ENCODE data around the gene NAV2.
"Not testable (repeated sequence)": the region's sequence is repeated elsewhere in the genome, so short reads cannot be mapped to it uniquely, and the experiment has no call there.

NAV2 gene

DNA sequence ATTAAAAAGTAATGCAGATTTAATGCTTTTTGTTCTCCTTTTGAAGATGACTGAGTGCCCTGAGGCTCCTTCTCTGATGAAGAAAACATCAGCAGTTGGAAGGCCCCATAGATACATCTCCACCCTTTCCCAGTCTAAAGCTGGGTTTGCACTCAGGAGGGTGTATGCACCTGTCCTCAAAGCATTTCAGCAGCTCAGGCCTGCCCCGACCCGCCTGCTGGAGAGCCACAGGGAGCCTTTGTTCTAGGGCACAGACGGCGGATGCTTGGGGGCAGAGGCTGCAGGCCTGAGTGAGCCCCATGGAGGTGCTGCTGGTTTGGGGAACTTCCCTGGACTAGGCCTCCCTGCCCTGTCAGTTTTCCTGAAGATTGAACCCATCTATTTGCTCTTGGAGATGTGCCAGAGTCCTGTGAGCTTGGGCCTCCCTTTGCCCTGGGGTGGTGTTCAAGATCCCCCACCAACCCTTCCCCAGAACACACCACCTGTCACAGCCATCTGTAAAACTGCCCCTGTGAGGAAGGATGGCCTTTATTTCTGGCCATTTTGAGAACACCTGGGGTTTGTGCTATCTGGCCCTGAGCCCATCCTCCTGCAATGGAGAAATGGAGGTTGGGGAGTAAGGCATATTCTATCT is 160.0 kb downstream of the NAV2 start:
- DNase-seq: no peak

DNA sequence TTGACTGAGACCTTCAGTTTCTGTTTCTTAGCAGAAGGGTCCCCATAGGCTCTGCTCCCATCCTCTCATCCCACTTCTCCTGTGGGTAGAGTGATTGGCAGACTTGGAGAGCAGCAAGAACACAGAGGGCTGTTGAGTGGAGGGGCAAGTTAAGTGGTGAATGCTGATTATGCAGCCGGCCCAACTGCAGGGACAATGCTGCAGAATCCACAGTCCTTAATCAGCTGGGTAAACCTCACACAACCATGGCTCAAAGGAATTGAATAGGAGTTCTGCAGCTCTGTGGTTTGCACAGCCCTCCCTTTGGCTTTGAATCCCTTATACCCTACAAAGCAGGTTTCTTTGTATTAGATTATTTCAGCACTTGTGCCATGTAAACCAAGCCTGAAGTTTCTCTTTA is 161.1 kb downstream of the NAV2 start:
- no peak for DNase-seq

DNA sequence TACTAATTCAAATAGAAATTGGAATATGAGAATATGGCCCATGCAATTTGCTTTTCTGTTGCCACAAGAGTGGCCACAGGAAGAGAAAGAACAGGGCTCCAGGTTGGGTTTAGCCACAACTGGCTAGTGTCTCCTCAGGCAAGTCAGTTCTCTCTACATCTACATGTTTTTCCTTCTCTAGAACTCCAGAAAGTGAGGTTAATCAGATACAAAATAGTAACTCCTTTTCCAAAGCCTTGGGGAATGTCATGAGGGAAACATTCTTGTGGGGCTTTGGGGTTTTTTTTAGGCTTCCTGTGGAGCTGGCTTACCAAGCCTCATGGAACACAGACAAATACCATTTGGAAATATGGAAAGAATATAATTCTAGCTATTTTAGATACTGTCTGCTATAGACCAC is 161.6 kb downstream of the NAV2 start:
- DNase-seq: no peak

DNA sequence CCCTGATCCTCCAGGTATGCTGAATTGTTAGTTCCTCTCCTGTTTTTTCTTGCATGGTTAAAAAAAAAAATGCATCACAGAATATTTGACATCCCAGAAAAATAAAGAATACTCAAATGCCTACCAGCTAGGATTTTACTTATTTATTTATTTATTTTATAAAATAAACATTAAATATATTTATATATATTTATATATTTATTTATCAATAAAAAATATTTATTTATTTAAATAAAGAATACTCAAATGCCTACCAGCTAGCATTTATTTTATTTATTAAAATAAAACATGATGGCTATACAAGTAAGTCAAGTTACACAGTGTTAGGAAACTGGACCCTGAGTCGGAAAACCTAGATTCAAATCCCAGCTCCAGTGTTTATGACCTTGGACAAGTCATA is 164.1 kb downstream of the NAV2 start:
- DNase-seq: no peak

DNA sequence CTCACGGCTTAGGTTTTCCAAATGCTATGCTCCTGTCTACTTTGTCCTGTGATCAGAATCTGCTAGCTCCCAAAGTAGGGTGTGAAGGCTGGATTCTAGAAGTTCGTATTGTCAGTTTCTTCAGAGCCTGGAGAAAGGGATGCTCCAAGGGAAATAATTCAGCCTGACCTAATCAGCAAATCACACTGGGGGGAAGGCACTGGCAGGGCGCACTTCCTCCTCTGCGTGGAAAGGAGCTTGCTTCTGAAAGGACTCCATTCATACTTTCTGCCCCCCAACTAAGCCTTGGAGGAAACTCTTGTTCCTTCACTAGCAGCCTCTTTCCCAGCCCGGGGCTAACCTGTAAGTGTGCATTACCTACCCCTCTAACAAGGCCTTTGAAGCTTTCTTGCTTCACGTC is 165.9 kb downstream of the NAV2 start:
- no peak for DNase-seq

DNA sequence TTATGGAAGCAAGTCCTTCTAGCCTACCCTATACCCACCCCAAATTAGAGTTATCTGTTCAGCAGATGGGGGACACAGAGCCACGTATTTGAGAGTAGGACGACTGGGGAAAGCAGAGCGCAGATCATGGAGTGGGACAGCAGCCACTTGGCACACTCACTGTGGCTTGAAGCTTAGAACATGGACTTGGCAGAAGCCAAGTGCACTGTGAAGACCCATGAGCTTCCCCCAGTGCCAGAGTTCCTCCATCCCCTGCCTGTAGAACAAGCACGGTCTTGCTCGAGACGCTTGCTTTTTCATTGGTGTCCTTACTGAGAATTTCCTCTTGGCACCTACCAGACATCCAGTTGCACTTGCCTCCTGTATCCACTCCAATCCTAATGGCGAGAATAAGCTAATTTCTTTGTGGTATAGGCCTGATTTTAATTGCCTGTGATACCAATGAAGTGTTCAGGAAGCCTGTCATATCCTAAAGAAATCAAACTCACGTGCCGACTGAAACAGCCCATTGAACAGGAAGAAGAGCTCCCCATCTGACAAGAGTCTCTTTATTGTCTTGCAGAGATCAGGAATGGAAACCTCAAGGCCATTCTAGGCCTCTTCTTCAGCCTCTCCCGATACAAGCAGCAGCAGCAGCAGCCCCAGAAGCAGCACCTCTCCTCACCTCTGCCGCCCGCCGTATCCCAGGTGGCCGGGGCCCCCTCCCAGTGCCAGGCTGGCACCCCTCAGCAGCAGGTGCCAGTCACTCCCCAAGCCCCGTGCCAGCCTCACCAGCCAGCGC is 166.9 kb downstream of the NAV2 start:
- no peak for DNase-seq

DNA sequence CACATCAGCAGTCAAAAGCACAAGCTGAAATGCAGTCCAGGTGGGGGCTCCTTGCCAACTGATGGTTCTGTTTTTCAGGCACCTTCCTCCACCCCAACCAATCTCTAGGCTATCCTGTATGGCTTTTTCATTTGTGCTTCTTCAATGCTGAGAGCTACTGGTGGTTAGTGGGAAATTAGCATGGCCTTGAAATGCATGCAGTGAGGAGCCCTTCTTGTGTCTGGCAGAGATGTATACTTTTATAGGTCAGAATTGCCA is 167.4 kb downstream of the NAV2 start:
- no peak for DNase-seq

DNA sequence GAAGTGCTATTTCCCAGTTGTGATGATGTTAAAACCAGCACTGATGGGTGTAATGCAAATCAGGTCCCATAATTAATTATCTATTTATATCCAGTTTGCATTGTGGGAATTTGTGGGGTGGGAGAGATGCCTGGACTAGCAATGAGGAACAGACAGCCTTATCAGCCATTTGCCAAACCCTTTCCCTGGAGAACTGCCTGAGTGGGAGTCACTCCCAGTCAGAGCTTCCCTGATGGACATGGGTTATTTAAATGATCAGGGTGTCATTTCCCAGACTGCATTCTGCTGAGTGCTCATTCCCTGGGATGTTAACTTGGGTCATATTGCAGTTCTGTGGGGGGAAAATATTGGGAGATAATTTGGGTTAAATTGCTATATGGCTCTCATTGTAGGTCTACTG is 168.5 kb downstream of the NAV2 start:
- no peak for DNase-seq

DNA sequence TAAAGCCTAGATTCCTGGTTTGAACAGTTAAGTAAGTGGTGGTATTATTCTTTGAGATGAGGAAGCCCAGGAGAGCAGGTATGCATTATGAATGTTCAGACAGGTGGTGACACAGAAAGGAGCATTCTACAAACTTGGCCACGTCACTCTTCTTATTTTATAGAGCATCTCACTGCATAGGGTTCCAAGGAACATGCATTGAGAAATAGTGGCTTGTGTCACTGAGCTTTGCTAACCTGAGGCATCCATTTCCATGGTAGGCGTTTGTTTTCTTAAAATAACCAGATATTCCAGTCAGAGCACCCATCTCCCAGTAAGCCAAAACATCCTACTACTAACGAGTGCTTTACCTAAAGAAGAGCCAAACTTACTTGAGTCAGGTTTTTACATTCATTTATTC is 169.7 kb downstream of the NAV2 start:
- DNase-seq: no peak

DNA sequence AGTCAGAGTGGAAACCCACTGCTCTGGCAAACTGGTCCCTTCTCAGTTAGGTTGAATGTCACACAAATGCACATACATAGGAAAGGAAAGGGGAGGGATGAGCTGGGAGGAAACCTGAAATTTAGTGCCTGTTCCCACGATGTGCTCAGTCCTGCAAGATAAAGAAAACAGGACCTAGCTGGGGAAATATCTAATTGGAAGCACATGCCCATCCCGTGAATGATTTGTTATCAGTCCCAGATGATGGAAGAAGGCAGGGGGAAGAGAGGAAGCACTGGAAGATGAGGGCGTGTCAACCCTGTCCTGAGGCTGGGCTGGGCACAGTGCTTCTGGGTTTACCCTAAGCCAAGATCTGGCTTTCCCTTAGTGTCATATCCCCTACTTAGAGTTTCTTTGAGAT is 173.9 kb downstream of the NAV2 start:
- no peak for DNase-seq

DNA sequence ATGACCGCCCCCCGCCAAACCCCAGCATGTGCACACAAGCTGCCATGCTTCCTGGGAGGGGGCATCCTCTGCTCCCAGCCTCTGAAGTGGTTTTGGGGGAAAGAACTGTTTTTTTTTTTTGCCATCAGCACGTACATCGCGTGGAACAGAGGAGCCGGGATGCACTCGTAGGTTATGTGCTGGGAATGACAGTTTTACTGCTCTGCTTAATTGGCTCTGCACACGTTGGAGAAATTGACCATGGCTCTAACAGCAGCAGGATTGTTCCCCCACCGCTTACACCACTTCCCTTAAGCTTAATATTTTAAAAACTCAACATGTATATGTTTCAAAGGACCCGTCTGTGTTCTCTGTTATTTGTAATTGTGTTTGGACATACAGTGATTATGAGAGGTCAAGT is 175.2 kb downstream of the NAV2 start:
- DNase-seq: no peak

DNA sequence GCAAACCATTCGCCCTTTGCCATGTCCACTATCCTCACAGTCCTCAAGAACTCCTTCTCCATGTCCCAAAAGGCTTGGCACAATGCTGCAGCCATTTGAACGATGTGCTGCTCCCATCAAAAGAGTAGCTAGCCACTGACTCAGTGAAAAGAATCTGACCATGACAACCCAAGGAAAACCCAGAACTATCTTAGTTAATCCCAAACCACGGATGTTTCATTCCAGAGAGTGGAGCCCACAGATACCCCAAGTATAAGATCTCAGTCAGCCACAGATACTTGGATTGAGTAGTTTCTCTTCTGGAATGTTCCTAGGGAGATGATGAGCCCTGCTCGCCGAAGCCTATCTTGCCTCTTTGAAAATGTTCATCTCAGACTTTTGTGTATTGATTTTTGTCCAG is 176.9 kb downstream of the NAV2 start:
- DNase-seq: no peak

DNA sequence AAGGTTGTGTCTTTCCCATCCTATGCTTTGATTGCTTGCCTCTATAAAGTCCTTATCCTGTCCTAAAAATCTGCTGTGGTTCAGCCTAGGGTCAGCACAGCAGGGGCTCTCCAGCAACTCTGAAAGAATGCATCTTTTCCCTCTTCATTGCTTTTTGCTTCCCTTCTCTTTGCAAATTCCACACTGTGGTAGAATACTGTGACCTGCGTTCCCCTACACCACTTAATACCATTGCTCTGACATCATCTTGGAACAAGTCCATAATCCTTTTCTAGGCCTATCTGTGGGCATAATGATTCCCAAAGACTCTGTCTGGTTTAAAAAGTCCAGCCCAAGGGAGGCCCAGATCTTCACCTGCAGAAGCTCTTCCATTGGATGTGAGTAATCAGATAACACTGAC is 177.7 kb downstream of the NAV2 start:
- DNase-seq: no peak

DNA sequence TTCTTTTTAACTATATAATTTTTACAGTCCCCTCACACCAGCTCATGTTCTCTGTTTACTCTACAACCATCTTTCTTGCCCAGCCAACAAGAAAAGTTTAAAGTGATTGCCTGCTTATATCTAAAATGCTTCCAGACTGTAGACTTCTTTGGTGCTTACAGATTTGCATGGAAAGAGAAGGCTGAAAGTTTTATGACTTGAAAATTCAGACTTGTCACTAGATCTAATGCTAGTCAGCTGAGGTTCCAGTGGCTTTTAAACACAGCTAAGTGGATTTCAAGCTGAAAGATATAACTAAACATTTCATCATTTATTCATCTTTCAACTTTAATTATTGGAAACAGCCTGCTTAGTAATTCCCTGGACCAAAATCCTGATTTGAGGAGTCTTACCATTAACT is 178.4 kb downstream of the NAV2 start:
- no peak for DNase-seq

DNA sequence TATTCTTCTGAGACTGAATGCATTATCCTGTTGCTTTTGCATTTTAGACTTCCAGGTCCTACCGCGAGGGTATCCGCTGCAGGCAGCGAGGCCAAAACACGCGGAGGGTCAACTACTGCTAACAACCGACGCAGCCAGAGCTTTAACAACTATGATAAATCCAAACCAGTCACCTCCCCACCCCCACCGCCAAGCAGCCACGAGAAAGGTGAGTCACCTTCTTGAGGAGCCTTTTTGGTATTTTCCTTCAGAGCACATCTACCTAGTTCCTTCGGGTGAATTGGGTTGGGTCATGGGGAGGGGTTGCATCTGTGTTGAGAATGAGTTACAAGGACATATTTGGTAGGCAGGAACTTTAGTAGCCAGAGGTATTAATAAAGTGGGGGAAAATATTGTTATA is 179.8 kb downstream of the NAV2 start:
- no peak for DNase-seq

DNA sequence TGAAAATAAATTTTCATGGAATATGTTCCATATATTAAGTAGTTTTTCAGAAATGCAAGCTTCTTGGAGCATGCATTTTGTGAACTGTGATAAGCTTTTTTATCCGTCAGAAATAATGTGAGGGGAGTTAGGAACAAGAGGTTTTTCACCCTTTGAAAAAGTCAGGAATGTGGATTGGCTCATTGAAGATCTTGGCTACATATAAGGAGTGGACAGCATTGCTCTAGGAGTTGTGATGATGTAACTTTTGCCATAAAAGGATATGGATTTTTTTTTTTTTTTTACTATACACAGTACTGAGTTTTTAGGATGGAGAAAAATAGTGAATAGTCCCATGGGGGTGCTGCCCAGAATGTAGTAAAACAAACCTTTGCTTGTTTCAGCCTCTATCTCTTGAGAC is 180.2 kb downstream of the NAV2 start:
- no peak for DNase-seq

DNA sequence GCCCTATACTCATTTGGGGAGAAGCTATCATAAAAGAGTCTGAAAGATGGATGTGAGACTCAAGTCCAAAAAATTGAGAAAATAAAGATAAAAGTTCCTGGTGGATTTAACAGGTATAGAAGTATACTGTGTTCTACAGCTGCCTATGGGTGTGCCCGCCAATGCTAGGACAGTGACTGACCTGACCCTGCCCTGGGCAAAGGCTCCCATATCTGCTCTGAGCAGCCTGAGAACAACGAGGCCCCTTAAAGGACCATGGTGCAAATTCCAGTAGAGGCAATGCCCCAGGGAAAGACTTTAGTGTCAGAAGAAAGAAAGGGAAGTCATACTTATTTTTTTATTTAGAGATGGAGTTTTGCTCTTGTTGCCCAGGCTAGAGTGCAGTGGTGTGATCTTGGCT is 181.8 kb downstream of the NAV2 start:
- DNase-seq: no peak

DNA sequence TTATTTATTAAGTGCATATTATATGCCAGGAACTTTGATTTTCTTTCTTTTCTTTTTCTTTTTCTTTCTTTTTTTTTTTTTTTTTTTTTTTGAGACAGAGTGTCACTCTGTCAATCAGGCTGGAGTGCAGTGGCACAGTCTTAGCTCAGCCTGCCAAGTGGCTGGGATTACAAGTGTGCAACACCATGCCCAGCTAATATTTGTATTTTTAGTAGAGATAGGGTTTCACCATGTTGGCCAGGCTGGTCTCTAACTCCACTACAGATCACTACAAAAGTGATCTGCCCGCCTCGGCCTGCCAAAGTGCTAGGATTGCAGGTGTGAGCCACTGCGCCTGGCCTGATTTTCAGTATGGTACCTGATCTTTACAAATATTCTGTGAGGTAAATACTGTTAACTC is 182.4 kb downstream of the NAV2 start:
- not testable (repeated sequence) for DNase-seq

DNA sequence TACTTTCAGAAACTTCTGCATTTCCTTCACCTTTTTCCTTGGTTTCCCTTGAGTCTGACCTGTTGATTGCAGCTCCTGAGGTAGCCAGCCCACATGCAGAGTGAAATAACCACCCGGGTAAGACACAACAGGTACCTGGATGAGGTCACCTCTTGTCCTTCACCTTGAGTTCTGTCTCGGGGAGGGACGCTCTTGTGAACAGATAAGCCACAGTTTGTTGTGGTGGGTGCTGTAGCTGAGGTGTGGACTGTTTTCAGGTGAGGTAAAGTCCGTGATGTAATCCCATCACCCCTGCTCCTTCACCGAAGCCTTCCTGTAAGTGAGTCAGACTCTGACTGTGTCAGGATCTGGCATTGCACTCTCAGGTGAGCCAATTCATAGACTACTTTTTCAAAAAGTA is 183.1 kb downstream of the NAV2 start:
- DNase-seq: no peak

DNA sequence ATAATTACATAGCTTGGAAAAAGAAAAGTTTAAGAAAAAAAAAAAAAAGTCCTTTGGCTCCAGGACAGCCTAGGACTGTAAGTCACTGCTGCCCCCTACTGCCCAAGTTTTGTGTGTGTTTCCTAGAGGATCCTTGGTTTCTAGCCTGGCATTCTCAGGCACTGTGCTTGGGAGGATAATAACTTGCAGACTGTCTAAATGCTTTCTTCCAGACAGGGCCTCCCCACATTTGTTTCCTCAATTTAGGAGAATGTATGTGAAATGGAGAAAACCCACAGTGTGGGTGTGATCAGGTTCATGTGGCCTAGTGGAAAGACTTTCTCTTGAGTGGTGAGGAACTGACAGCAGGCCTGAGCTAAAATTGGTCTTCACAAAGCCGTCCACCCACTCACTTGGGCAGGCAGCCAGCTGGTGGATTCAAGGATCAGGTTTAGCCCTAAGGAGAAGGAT is 191.0 kb downstream of the NAV2 start:
- peak; percentile 30 for DNase-seq

DNA sequence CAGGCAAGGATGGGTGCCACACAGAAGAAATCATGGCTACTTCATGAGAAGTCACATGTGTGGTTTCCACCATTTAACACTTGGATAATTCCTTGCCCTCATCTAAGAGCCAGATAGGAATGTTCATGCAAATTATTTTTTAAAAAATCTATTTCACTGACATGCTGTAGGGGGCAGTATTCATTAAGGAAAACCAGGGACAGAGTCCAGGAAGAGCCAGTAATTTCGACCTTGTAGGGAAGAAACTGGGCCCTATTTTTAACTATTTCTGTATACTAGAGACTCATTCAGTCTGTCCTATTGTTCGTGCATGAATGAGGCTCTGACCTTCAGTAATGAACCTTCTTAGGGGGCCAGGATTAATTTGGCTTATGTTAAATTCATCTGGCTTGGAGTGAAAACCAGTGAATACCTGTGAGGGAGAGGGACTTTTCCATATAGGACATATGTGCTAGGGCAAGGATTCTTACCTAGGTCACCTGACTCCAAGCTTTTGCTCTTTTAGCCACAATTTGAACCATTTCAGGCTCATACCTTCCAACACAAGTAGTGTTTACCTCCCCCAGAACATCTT is 192.7 kb downstream of the NAV2 start:
- DNase-seq: peak; percentile 22

DNA sequence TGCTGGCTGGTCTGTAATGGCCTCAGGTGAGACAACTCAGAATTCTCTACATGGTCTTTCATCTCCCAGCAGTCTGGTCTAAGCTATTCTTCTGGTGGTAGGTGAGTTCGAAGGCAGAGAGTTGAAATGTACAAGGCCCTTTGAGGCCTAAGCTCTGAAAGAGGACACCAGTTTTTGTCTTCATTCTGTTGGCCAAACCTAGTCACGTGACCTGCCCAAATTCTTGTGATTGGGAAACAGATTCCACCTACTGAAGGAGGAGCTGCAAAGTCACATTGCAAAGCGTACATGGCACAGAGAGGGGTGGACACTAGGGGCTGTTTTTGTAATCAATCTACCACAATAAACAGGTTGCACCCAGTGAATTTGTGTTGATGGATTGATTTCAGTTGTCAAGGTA is 193.5 kb downstream of the NAV2 start:
- DNase-seq: no peak

DNA sequence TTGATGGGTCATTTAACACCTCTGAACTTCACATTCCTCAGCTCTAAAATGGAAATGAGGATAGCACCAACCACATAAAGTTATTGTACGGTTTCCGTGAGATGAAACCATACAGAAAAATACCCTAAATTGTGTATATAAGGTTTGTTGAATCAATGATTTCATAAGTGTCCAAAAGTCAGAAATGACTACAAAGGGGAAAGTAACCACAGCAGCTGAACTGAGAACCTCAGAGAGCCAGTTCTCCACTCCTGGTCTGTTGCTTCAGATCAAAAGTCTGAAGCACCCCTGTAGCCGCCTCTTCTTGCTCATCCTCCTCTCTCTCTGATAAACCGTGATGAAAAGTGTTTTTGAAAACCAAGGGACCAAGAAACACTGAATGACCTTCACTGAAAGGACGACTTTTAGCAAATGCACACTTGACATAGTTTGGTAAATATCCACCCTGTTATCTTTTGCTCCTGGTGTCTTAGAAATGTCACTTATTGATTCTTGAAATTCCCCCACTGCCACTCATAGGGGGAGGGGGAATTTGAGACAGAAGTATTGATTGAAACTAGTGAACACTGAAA is 194.5 kb downstream of the NAV2 start:
- DNase-seq: no peak

DNA sequence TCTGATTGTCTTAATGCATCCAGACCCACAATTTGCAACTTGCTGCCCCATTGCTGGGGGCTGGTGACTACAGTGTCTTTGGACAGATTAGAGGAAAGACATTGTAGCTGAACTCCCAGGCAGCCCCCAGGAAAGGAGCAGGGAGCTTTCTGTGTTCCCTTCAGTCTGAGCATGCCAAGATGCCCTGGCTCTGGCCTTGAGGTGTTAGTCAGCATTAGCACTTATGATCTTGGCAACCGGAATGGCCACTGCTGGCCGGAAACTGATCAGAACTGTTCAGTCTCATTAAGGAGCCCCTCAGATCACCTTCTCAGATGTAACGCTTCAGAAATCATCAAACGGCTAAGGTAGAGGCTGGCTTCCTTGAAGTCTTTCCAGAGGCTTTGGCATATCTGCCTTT is 195.2 kb downstream of the NAV2 start:
- no peak for DNase-seq

DNA sequence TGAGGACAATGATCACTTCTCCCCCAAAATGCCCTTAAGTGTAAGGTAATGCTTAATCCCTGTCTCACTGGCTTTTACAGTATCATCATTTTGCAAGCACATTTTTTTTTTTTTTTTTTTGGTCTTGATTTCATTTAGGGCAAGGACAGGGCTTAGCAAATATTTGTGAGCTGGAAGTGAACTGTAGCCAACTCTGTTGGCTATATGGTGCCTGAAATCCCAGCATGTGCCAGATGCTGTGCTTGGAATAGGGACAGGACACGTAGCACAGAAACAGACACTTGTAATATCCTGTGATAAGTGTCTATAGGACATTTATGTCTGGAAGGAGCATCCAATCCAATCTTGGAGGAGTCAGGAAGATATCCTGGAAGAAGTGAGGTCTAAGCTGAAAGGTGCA is 198.3 kb downstream of the NAV2 start:
- DNase-seq: no peak
